Endothelial cell of umbilical vein (primary cell): ENCODE results near the gene DAPK2.

Source experiments
- EZH2 ChIP-seq: IDR thresholded peaks from 2 replicates; pipeline ENCODE4 v1.6.1; 2012; ENCODE audit warnings: borderline replicate concordance, low read depth, mild to moderate bottlenecking, moderate library complexity, low read length, inconsistent platforms; ENCODE audit not compliant: severe bottlenecking
- JUN ChIP-seq: IDR thresholded peaks from 2 replicates; pipeline ENCODE4 v1.6.1; 2011; ENCODE audit warnings: borderline replicate concordance, low read depth; ENCODE audit not compliant: insufficient read length, insufficient read depth
- POLR2A ChIP-seq: IDR thresholded peaks from 2 replicates; pipeline ENCODE4 v1.6.1; 2012; ENCODE audit warnings: low read depth, mild to moderate bottlenecking, control low read depth, low read length
- TF ChIP-seq, protein P1 (sequence below): IDR thresholded peaks from 2 replicates; pipeline ENCODE4 v1.6.1; 2011; ENCODE audit not compliant: insufficient read depth, insufficient read length
- TF ChIP-seq, protein P2 (sequence below), 2 donors: IDR thresholded peaks; 1 replicate in 1 of 2; 2 replicates in 1 of 2; pipeline ENCODE4 v1.5.1; 2011; ENCODE audit warnings: low read length in 2 of 2, mild to moderate bottlenecking in 2 of 2, moderate library complexity in 2 of 2, control low read depth in 1 of 2, inconsistent platforms in 1 of 2, low read depth in 1 of 2; ENCODE audit not compliant: insufficient read depth in 1 of 2; ENCODE audit errors: extremely low read depth in 1 of 2

DNA sequence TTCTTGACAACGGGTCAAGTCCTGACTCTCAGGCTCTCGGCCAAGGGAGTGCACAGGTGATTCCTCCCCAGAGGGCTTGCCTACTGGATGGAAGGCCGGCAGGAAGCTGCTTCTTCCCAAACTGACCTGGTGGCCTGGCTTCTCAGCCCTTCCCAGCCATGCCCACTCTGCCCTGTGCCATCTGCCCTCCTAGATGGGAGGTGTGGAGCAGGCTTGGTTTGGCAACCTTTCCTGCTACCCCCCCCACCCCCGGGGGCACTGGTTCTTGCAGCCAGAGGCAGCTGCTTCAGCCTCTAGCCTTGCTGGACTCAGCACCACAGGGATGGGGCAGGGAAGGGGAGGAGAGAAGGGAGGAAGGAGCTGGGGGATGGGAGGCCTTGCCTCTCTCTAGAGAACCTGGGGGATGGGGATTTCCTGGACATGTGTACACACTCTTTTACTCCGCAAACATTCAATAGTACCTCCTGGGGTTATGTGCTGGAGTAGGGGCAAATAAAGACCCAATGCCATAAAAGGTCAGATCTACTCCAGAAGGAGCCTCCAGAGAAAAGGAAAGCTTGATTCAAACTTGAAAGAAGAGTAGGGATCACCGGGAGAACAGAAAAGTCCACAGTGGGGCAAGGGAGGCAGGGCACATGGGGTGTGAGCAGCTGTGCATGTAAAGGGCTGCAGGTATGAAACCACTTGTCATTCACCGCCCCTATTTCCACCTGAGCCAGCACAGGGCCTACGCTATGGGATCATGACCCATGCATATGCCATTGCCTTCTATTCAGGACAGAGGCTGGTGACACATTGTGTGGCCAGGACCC, 4.2 kb upstream of the DAPK2 start:
- no peak for TF ChIP-seq POLR2A
- TF ChIP-seq EZH2 = no peak
- TF ChIP-seq, protein P1, sequence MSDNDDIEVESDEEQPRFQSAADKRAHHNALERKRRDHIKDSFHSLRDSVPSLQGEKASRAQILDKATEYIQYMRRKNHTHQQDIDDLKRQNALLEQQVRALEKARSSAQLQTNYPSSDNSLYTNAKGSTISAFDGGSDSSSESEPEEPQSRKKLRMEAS = no peak
- TF ChIP-seq JUN = no peak
- TF ChIP-seq, protein P2, sequence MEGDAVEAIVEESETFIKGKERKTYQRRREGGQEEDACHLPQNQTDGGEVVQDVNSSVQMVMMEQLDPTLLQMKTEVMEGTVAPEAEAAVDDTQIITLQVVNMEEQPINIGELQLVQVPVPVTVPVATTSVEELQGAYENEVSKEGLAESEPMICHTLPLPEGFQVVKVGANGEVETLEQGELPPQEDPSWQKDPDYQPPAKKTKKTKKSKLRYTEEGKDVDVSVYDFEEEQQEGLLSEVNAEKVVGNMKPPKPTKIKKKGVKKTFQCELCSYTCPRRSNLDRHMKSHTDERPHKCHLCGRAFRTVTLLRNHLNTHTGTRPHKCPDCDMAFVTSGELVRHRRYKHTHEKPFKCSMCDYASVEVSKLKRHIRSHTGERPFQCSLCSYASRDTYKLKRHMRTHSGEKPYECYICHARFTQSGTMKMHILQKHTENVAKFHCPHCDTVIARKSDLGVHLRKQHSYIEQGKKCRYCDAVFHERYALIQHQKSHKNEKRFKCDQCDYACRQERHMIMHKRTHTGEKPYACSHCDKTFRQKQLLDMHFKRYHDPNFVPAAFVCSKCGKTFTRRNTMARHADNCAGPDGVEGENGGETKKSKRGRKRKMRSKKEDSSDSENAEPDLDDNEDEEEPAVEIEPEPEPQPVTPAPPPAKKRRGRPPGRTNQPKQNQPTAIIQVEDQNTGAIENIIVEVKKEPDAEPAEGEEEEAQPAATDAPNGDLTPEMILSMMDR (IDR thresholded peaks at IDR 0.05; ENCODE audit: extremely low read depth in 1 of 2, insufficient read depth in 1 of 2, low read depth in 1 of 2, low read length in 2 of 2) = no peak
